ENCODE results near the gene KNG1. TPM values are rescaled to one million over a fixed set of nuclear protein-coding genes. Genes with fewer than 3 reads are reported as not detected.

Gene KNG1
- total and polyA plus RNA-seq, 2 of the 8 experiments (the other 6 are each of a cell fraction or from before 2014, with no cell fraction given), result 0.05 TPM; not detected in 1

GRCh38 chr3:186772701-186773417 is 55.7 kb downstream of the KNG1 start:
- H3K18ac ChIP-seq (ENCODE audit: extremely low read depth, low read length), result peak overlapping the region; percentile 42
- WGBS, 2 experiments (ENCODE audit: extremely low coverage in 1 of 2, insufficient coverage in 1 of 2, insufficient read length in 1 of 2, insufficient replicate concordance in 2 of 2, low coverage in 1 of 2, low lambda C conversion rate in 2 of 2, missing lambda C conversion rate in 1 of 2), result 80% methylated on average over 28 of the region's 28 CpGs; no CpG with 5 or more reads in 1 of the 2 experiments
- no peak overlapping the region for H3K56ac ChIP-seq (replicated peaks; ENCODE audit: insufficient read length, low read depth, low read length)

More at GRCh38 chr3:186772701-186773417, 55.7 kb downstream of the KNG1 start:
- ChIA-PET POLR2A (ENCODE audit: partially characterized antibody) (interaction anchor here (0.7 to 8.0 kb wide), 7 partner anchors 11 to 34 kb away, joined by 3 to 170 read pairs (median 4); partner anchors contain the start of genes EIF4A2 and RFC4), CTCF (ENCODE audit: partially characterized antibody) (interaction anchor here (0.7 to 10.6 kb wide), 4 partner anchors 9 to 157 kb away, joined by 3 to 81 read pairs (median 6); no protein-coding TSS in a partner anchor)
- H2BK120ac ChIP-seq (replicated peaks; ENCODE audit: low read depth, low read length), result no peak overlapping the region
- DNase-seq (ENCODE audit: low read depth in 1 of 2, low spot score in 2 of 2) (no peak), FAIRE-seq (no peak)
- peak overlapping the region; percentile 64; the same call in 1 of the 2 replicates for H2BK12ac ChIP-seq (ENCODE audit: low read depth, low read length)
- H2AK5ac ChIP-seq (ENCODE audit: low read depth, low read length), result no peak overlapping the region; the same call in 1 of the 2 replicates
- no peak overlapping the region for H3K27ac ChIP-seq (ENCODE audit: low read depth, low read length)
- no peaks in the 10 kb centered on the region for H3K79me1 ChIP-seq (ENCODE audit: low read depth, low read length)
- H4K5ac ChIP-seq (ENCODE audit: insufficient read length, low read depth, low read length), result no peak overlapping the region
- H3K4me1 ChIP-seq (replicated peaks in 1 of 4; ENCODE audit: control insufficient read depth in 3 of 4, insufficient read depth in 4 of 4, low read length in 3 of 4), result peaks cover 0 to 19% (median 5%) of the 10 kb centered on the region in 4 experiments; a peak in 6 of 7 replicates
- no peaks in the 10 kb centered on the region for H3K36me3 ChIP-seq (ENCODE audit: control insufficient read depth in 2 of 4, insufficient read depth in 4 of 4, low read length in 3 of 4)
- H3K14ac ChIP-seq (ENCODE audit: insufficient read length), result no peak overlapping the region
- H2BK15ac ChIP-seq (ENCODE audit: low read length), result peak overlapping the region; percentile 77
- H4K20me1 ChIP-seq (replicated peaks in 1 of 2; ENCODE audit: control insufficient read depth in 1 of 2, insufficient read depth in 2 of 2, low read length in 2 of 2), result no peaks in the 10 kb centered on the region
- no peak overlapping the region; a peak in 1 of 7 replicates for H3K9ac ChIP-seq (replicated peaks in 1 of 4; ENCODE audit: extremely low read depth in 1 of 4, low read depth in 3 of 4, low read length in 3 of 4)
- TF ChIP-seq MAX (IDR thresholded peaks at IDR 0.05) (peak; percentile 68), SP4 (IDR thresholded peaks at IDR 0.05; ENCODE audit: low read length) (no peak)
- no peaks in the 10 kb centered on the region for H3K23me2 ChIP-seq (ENCODE audit: low read depth, low read length)
- no peaks in the 10 kb centered on the region for H3K9me3 ChIP-seq (ENCODE audit: insufficient read depth in 2 of 2, low read depth in 1 of 2, low read length in 1 of 2)
- peaks cover 0 to 3% (median 0%) of the 10 kb centered on the region in 4 experiments; a peak in 2 of 7 replicates for H3K27me3 ChIP-seq (replicated peaks in 1 of 4; ENCODE audit: control insufficient read depth in 3 of 4, extremely low read depth in 1 of 4, insufficient read depth in 3 of 4, low read length in 3 of 4)
- H4K8ac ChIP-seq (ENCODE audit: extremely low read depth, insufficient read depth, low read length), result 0 out of 2 replicates have a peak overlapping the region, but pooled peaks have one; percentile 88
- no peak overlapping the region; the same call in 1 of the 2 replicates for H2BK5ac ChIP-seq (ENCODE audit: low read depth, low read length)
- no peak overlapping the region for H3K4ac ChIP-seq (replicated peaks; ENCODE audit: insufficient read length, low read depth, low read length)
- peak overlapping the region; percentile 94; the same call in 1 of the 2 replicates for H2BK20ac ChIP-seq (ENCODE audit: low read length)
- no peak overlapping the region for H3K23ac ChIP-seq (ENCODE audit: insufficient read length)
- H4K91ac ChIP-seq (replicated peaks; ENCODE audit: insufficient read length, low read length), result no peak overlapping the region
- no peak overlapping the region; a peak in 1 of 8 replicates for H3K4me3 ChIP-seq (ENCODE audit: extremely low read depth in 1 of 4, insufficient read depth in 2 of 4, low read depth in 3 of 4, low read length in 4 of 4)
- H3K79me2 ChIP-seq (ENCODE audit: control insufficient read depth in 1 of 2, insufficient read depth in 2 of 2, low read length in 2 of 2), result no peaks in the 10 kb centered on the region
- H2AFZ ChIP-seq (ENCODE audit: low read length), result peak overlapping the region; percentile 37; the same call in 1 of the 2 replicates
- peak overlapping the region in 1 of 2 experiments; percentile 12; a peak in 1 of 4 replicates for H3K4me2 ChIP-seq (ENCODE audit: insufficient read depth in 1 of 2, low read depth in 2 of 2, low read length in 2 of 2)

Measured in H1 (cell line).